ENCODE data around the gene UBASH3B. TPM values are rescaled to one million over a fixed set of nuclear protein-coding genes. Genes with fewer than 3 reads are reported as not detected.

Gene UBASH3B
- polyA plus RNA-seq, 3 donors, result 6.3 to 9.1 (median 8.2) TPM

DNA sequence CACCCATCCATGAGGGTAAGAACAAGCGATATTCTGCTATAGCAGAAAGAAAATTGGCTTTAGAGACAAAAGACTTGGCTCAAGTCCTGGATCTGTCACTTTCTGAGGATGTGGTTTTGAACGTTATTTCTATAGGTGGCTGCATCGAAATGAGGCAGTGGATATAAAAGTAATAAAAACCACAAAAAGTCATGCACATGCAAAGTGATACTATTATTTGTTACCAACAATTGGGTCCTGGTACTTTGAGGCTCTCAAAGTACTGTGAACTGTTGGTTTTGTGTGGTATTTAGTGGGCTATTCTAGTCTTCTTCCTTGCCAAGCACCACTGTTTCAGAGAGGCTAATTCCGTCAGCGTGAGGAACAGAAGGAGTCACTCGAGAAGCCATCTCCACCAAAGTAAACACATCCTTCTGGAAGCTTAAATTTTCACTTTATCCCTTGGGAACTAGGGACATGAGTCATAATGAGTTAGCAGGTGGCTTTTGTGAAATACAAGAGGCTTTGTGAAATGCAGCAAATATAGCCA is 13.1 kb downstream of the UBASH3B start:
- no peak for DNase-seq (ENCODE audit: extremely low read depth in 1 of 11, low read depth in 9 of 11, low spot score in 4 of 11)

DNA sequence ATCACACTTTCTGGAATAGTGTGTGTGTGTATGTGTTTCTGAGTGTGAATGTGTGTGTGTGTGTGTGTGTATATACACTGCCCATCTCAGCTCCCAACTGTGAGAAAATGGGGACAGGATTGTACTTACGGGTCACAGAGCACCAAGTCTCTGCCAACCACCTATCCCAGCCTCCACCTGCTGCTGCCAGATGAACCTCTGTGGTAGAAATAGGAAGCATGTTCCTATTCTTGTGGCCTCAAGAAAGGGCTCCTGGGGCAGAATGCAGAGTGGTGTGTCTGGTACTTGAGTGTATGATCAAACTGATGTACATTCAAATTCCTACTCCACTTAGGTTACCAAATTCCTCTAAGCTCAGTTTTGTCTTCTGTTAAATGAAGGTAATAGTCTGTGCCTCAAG is 14.6 kb downstream of the UBASH3B start:
- DNase-seq (ENCODE audit: extremely low read depth in 1 of 11, low read depth in 9 of 11, low spot score in 4 of 11), result no peak

GRCh38 chr11:122671400-122671891 is 15.9 kb downstream of the UBASH3B start:
- peak in 2 of 11 donors; percentile 36 to 43 for DNase-seq (ENCODE audit: extremely low read depth in 1 of 11, low read depth in 9 of 11, low spot score in 4 of 11)

DNA sequence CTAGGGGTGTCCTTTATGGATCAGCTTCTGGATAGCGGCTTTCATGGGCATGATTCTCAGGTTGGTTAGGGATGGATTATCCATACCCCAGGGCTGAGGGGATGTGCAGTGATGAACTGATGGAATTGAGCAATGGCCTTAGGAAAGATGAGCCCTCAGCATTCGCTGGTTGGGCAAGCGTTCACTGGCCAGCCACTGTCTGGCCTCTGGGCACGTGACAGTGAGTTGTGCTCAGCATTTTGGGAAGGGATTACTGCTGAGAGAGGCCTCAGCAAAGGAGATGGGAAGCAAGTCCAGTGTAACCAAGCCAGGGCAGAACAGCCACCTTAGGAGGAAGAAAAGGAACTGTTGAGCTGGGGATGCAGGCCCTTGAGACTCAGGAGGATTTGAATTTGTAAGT is 17.4 kb downstream of the UBASH3B start:
- no peak for DNase-seq (ENCODE audit: extremely low read depth in 1 of 11, low read depth in 9 of 11, low spot score in 4 of 11)

DNA sequence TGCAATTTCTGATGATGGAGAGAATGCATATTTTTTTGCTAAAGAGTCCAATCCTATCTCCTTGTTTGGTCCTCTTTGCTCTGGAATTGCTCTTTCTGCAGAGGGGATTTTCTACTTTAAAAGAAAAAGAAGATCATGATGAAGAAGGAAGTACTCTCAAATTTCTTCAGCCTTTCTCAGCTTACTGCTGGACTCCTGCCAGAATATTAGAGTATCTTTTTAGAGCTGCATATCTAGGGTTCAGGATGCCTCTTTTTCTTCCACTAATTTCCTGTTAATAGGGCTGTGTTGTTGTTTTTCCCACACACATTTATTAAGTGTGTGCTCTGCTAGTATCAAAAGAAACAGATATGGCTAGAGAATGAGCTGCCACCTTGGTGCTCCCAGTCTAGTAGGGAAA is 18.2 kb downstream of the UBASH3B start:
- no peak for DNase-seq (ENCODE audit: extremely low read depth in 1 of 11, low read depth in 9 of 11, low spot score in 4 of 11)

GRCh38 chr11:122676638-122677037 is 21.1 kb downstream of the UBASH3B start:
- no peak for DNase-seq (ENCODE audit: extremely low read depth in 1 of 11, low read depth in 9 of 11, low spot score in 4 of 11)

- DNase-seq (ENCODE audit: extremely low read depth in 1 of 11, low read depth in 9 of 11, low spot score in 4 of 11), result no peak
Observed at GRCh38 chr11:122677256-122677655, 21.7 kb downstream of the UBASH3B start.

DNA sequence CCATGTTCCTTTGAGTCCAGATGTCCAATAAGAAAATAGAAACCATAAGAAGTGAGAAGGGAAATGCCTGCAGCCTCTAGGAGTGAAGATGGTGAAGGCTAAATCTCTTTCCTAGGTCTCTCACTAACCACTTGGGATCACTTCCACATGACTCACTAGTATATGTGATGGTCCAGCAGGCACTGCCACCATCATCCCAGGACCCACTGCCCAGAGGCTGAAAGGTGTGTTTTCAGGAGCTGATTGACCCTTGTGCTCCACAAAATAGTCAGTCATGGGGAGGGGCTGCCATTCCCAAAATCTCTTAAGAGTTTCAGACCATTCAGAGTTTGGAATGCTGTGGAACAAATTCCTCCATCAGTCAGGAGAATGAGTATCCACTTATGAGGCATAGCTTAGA is 22.9 kb downstream of the UBASH3B start:
- DNase-seq (ENCODE audit: extremely low read depth in 1 of 11, low read depth in 9 of 11, low spot score in 4 of 11), result no peak

DNA sequence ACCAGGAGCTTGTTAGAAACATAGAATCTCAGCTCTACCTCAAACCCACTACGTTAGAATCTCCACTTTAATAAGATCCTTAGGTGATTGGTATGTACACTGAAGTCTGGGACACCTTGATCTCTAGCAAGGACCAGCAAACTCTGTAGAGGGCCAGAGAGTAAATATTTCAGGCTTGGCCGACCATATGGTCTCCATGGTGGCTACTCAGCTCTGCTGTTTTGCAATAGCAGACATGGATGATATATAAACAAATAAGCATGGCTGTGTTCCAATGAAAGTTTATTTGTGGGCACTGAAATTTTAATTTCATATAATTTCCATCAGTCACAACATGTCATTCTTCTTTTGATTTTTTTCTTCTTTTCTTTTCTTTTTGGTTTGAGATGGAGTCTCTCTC is 23.9 kb downstream of the UBASH3B start:
- DNase-seq (ENCODE audit: extremely low read depth in 1 of 11, low read depth in 9 of 11, low spot score in 4 of 11), result no peak

DNA sequence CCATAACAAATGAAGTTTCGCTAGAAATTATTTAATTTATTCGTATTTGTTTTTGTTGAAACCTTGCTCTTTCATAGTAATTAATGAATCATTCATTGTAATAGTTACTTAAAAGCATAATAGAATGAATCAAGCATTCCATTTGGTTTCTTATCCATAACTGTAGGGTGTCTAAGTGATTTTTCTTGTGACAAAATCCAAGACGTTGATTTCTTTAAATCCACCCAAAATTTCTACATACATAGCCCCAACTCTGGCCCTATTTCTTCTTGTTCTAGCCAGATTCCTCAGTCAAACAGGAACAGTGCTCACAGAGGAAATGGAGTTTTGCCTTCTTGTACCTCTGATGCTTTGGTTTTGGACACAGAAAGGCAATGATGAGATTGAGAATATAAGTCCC is 25.5 kb downstream of the UBASH3B start:
- no peak for DNase-seq (ENCODE audit: extremely low read depth in 1 of 11, low read depth in 9 of 11, low spot score in 4 of 11)

DNA sequence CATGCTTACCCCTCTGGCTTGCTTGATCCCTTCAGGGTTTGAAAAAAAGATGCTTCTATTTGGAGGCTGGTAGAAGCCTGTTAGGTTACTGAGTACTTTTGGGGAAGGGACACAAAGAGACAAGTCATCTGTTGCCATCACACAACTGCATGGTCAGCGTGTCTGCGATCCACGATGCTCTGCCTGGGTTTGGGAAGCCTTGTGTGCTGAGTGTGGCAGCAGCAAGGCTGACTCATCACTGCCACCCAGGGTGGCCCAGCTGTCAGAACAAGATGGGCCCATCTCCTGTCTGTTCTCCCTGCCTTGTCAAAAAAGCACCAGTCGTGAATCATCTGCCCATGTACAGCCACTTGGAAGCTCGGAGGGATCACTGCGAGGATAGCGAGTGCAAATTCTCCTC is 26.2 kb downstream of the UBASH3B start:
- no peak for DNase-seq (ENCODE audit: extremely low read depth in 1 of 11, low read depth in 9 of 11, low spot score in 4 of 11)

GRCh38 chr11:122682464-122682863 is 26.9 kb downstream of the UBASH3B start:
- no peak for DNase-seq (ENCODE audit: extremely low read depth in 1 of 11, low read depth in 9 of 11, low spot score in 4 of 11)

DNA sequence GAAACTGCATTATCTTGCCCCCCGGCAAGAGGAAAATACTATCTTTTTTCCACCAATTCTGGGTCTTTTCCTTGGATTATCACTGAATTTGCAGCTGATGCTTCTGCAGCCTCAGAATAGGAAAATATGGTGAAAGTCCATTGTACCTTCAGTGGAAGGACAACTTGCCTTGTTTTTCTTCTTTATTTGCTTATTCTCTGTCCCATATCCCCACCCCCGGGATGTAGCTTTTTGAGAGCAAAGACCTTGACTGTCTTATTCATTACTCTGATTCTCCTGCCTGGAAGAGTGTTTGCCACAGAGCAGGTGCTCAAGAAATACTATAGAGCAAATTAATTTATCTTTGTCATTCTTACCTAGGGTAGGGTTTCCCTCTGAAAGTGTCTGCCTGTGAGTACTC is 29.5 kb downstream of the UBASH3B start:
- no peak for DNase-seq (ENCODE audit: extremely low read depth in 1 of 11, low read depth in 9 of 11, low spot score in 4 of 11)

GRCh38 chr11:122686111-122686510 is 30.6 kb downstream of the UBASH3B start:
- DNase-seq (ENCODE audit: extremely low read depth in 1 of 11, low read depth in 9 of 11, low spot score in 4 of 11), result no peak

DNA sequence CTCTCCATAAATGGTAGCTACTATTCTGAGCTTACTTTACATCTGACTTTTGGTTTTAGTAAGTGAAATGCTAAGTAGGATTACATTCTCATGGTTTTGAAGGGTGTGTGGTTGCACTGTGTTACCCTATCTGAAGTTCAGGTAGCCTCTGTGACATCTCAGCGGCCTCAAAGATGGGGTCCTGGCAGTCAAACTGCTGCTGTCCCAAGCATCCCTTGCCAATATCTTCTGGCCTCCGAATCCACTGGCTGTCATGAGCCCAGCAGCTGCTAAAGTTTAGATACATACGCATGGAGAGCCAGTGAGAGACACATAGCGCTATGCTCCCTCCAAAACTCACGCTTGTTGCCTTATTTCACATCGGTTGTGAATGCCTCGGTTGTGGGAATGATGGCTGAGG is 34.9 kb downstream of the UBASH3B start:
- DNase-seq (ENCODE audit: extremely low read depth in 1 of 11, low read depth in 9 of 11, low spot score in 4 of 11), result no peak

GRCh38 chr11:122690801-122691548 is 35.5 kb downstream of the UBASH3B start:
- peak in 1 of 11 donors; percentile 28 for DNase-seq (ENCODE audit: extremely low read depth in 1 of 11, low read depth in 9 of 11, low spot score in 4 of 11)

DNA sequence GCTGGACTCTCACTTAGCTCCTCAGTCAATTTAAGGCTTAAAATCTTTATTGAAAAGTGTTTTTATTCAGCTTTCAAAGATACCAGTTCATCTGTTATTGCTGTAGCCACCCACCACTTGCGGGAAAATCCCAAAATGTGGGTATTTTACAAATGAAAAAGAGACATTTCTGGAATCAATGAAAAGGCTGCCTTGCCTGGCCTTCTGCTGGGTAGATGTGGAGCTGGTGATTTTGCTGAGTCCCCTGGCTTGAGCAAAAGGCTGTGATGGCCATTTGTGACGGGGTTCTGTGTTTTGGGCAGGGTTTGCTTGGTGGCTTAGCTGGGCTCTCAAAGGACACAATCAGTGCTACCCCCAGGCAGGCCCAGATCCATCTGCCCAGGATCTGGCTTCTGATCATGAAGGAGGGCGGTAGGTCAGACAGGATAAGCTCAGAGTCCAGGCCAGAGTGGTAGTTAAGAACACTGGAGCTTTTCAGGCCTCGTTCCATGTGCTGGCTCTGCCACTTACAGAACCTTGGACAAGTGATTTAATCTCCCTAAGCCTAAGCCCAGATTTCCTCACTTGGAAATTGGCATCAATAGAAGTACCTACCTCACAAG is 36.1 kb downstream of the UBASH3B start:
- DNase-seq (ENCODE audit: extremely low read depth in 1 of 11, low read depth in 9 of 11, low spot score in 4 of 11), result no peak

- no peak for DNase-seq (ENCODE audit: extremely low read depth in 1 of 11, low read depth in 9 of 11, low spot score in 4 of 11)
Observed at GRCh38 chr11:122692444-122692843, 36.9 kb downstream of the UBASH3B start.

DNA sequence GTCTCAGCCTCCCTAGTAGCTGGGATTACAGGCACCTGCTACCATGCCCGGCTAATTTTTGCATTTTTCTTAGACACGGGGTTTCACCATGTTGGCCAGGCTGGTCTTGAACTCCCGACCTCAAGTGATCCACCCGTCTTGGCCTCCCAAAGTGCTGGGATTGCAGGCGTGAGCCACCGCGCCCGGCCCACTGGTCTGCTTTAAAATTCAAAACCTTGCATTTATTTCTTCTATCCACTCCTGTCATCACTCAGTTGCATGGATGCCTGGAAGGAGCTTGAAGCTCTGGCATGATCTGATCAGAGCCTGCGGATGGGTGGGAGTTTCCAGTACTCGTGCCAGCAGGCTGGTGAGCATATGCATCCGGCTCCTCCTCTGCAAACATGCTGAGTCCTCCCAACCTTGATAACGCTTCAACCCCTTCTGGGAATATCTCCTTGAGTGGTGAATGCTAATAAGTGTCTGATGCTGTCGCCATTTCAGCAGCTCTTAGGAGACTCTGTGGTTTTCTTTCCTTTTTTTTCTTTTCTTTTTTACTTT is 39.6 kb downstream of the UBASH3B start:
- DNase-seq (ENCODE audit: extremely low read depth in 1 of 11, low read depth in 9 of 11, low spot score in 4 of 11), result no peak

DNA sequence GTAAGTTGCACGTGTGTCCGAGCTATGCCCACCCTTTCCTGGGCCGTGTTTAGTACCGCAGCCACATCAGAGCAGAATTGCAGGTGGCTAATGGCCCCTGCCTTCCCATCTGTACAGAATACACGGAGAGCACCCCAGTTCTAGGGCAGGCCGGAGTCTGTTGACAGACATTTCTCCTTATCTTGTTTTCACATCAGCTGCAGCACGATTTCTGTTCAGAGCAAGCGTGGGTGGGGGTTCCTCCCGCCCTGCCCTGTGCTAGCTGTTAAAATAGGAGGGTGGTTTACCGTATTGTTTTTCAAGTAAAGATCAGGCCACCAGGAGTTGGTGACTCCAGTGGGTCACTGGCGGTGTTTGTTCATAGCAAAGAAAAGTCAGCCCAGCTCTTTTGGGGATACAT is 41.1 kb downstream of the UBASH3B start:
- no peak for DNase-seq (ENCODE audit: extremely low read depth in 1 of 11, low read depth in 9 of 11, low spot score in 4 of 11)

Data from renal cortex interstitium (tissue), 11 donors.